GM21526 (cell line): ENCODE measurements around the gene EPS8L1.
"Not testable (repeated sequence)": the region's sequence is repeated elsewhere in the genome, so short reads cannot be mapped to it uniquely, and the experiment has no call there.

Experiments
- ATAC-seq: cut with Tn5 transposase; IDR thresholded peaks from one replicate; pipeline ENCODE4 v1.9.1; 2021; ENCODE audit warnings: moderate library complexity; ENCODE audit not compliant: unreplicated experiment, low FRiP score

Gene EPS8L1

GRCh38 chr19:55075371-55075998 lies at the start of gene EPS8L1:
TSS of gene EPS8L1 (plus strand) at chr19:55075869. CDS start at chr19:55076445, 576 bp downstream.
- no peak for ATAC-seq

- ATAC-seq, result not testable (repeated sequence)
Measured at GRCh38 chr19:55027140-55027471, 48.6 kb upstream of the EPS8L1 start.

GRCh38 chr19:55027472-55028337 lies 48.0 kb upstream of the EPS8L1 start:
- ATAC-seq, result no peak

- ATAC-seq, result no peak
Measured at GRCh38 chr19:55028757-55029156, 46.9 kb upstream of the EPS8L1 start.

- no peak for ATAC-seq
Measured at GRCh38 chr19:55031178-55031577, 44.5 kb upstream of the EPS8L1 start.

- ATAC-seq, result no peak
Measured at GRCh38 chr19:55032170-55032800, 43.4 kb upstream of the EPS8L1 start.

- not testable (repeated sequence) for ATAC-seq
Measured at GRCh38 chr19:55032976-55033643, 42.6 kb upstream of the EPS8L1 start.

- ATAC-seq, result no peak
Measured at GRCh38 chr19:55034751-55035150, 40.9 kb upstream of the EPS8L1 start.

GRCh38 chr19:55036058-55036457 lies 39.6 kb upstream of the EPS8L1 start:
- no peak for ATAC-seq

GRCh38 chr19:55037603-55038002 lies 38.1 kb upstream of the EPS8L1 start:
- ATAC-seq, result not testable (repeated sequence)

- ATAC-seq, result not testable (repeated sequence)
Measured at GRCh38 chr19:55040654-55041053, 35.0 kb upstream of the EPS8L1 start.

- no peak for ATAC-seq
Measured at GRCh38 chr19:55041244-55041626, 34.4 kb upstream of the EPS8L1 start.

- no peak for ATAC-seq
Measured at GRCh38 chr19:55041627-55042343, 33.9 kb upstream of the EPS8L1 start.

- ATAC-seq, result no peak
Measured at GRCh38 chr19:55042344-55042678, 33.4 kb upstream of the EPS8L1 start.

GRCh38 chr19:55042688-55043087 lies 33.0 kb upstream of the EPS8L1 start:
- ATAC-seq, result no peak

GRCh38 chr19:55044286-55044685 lies 31.4 kb upstream of the EPS8L1 start:
- no peak for ATAC-seq

- ATAC-seq, result no peak
Measured at GRCh38 chr19:55044771-55045716, 30.6 kb upstream of the EPS8L1 start.

- no peak for ATAC-seq
Measured at GRCh38 chr19:55046975-55047622, 28.6 kb upstream of the EPS8L1 start.

GRCh38 chr19:55047951-55048350 lies 27.7 kb upstream of the EPS8L1 start:
- ATAC-seq, result no peak
